Activated CD4-positive, CD25-positive, alpha-beta regulatory T cell (primary cell): ENCODE results near the gene KIRREL2.
"Not testable (repeated sequence)": the region's sequence is repeated elsewhere in the genome, so short reads cannot be mapped to it uniquely, and the experiment has no call there.

ENCODE experiments used
- DNase-seq, 4 experiments: peaks; one replicate each; lab custom pipeline; 2025; lab: John Stamatoyannopoulos, UW

The KIRREL2 gene

DNA sequence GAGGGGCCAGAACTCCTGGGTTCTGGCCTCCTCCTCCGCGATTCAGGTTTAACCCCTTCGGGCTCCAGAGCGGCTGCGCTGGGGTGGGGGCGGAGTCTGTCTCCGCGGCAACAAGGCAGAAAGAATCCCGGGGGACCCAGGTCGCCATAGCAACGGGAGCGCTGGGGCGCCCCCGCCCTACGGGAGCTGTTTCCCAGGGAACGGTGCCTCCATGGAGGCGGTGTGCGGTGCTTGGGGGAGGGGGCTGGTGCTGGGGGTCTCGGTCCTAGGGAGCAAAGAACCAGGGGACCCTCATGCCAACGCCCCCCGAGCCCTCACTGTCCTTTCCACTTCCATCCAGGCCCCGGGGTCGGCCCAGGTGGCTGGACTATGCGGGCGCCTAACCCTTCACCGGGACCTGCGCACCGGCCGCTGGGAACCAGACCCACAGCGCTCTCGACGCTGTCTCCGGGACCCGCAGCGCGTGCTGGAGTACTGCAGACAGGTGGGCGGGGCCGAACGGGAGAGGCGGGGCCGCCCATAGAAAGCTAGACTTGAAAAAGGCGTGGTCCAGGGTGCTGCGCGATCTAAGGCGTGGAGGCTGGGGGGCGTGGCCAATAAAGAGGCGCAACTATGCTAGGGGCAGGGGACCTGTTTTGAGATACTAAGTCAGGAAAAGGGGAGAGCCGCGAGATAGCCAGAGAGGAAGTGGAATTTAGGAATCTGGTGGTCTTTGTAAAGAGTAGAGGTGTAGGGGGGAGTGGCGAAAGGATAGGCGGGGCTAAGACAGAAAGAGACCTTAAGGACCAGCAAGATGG, 12.8 kb downstream of the KIRREL2 start:
- DNase-seq = peak; percentile 42 to 65 (median 50)

DNA sequence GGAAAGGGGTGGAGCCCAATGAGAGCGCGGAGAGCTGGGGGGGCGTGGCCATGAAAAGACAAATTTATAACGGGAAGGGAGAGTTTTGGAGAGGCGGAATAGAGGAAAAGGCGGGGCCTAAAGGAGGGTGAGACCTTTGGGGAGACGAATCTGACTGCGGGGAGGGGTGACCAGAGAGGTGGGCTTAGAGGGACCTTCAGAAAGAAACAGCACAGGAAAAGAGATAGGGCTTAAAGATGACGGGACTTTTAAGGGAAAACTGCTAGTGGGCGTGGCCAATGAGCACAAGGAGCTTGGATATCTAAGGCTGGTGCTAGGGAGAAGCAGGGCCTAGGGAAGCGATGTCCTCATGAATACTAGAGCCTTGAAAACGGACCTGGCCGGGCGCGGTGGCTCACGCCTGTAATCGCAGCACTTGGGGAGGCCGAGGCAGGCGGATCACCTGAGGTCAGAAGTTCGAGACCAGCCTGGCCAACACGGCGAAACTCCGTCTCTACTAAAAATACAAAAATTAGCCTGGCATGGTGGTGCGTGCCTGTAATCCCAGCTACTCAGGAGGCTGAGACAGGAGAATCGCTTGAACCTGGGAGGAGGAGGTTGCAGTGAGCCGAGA, 13.5 kb downstream of the KIRREL2 start:
- not testable (repeated sequence) for DNase-seq

DNA sequence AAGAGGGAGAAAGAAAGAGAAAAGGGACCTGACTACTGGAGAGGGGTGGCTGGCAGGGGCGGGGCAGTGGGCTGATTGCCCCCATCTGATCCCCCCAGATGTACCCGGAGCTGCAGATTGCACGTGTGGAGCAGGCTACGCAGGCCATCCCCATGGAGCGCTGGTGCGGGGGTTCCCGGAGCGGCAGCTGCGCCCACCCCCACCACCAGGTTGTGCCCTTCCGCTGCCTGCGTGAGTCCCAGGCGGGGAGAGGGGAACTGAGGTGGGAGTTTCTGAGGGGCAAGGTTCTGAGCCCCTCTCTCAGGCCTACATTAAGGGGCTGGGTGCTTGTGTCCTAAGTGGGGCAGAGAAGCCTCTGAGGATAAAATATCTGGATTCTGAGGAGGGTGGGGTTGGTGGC, 14.1 kb downstream of the KIRREL2 start:
- no peak for DNase-seq

DNA sequence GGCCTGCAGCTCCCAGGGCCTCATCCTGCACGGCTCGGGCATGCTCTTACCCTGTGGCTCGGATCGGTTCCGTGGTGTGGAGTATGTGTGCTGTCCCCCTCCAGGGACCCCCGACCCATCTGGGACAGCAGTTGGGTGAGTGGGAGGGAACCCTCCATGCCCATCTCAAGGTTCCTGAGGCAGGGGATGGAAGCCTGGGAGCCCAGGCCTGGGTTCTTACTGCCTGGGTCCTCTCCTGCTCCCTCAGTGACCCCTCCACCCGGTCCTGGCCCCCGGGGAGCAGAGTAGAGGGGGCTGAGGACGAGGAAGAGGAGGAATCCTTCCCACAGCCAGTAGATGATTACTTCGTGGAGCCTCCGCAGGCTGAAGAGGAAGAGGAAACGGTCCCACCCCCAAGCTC, 14.9 kb downstream of the KIRREL2 start:
- no peak for DNase-seq

DNA sequence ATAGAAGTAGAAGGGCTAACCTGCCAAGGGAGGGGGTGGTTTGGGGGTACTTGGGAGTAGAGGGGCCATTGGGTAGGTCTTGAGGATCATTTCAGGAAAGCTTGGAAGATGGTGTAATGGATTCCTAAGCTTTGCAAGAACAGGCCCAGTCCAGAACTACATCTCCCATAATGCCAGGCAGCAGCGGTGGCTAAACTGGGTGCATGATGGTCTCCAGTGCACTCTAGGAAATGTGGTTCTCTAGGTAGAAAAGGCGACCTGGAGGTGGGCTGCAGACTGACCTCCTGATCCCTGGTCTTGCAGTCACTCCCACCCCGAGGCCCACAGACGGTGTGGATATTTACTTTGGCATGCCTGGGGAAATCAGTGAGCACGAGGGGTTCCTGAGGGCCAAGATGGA, 15.5 kb downstream of the KIRREL2 start:
- no peak for DNase-seq

DNA sequence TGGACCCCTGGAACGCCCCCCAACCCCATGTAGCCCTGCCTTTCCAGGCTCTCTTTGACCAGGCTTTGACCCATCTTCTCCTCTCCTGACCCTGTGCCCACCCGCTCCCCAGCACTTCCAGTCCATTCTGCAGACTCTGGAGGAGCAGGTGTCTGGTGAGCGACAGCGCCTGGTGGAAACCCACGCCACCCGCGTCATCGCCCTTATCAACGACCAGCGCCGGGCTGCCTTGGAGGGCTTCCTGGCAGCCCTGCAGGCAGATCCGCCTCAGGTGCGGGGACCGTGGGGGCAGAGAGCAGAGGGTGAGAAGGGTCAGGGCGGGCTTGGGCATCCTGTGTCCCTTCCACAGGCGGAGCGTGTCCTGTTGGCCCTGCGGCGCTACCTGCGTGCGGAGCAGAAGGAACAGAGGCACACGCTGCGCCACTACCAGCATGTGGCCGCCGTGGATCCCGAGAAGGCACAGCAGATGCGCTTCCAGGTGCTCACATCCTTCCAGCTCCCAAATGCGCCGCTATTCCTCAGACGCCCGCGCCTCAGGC, 17.8 kb downstream of the KIRREL2 start:
- DNase-seq = no peak

DNA sequence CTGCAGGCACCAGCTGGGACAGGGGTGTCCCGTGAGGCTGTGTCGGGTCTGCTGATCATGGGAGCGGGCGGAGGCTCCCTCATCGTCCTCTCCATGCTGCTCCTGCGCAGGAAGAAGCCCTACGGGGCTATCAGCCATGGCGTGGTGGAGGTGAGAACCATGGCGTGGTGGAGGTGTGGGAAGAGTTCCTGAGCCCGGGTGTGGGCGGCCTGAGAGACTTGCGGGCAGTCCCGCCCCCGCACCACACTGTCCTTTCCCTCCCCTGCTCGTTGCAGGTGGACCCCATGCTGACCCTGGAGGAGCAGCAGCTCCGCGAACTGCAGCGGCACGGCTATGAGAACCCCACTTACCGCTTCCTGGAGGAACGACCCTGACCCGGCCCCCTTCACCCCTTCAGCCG, 22.4 kb downstream of the KIRREL2 start:
- no peak for DNase-seq

DNA sequence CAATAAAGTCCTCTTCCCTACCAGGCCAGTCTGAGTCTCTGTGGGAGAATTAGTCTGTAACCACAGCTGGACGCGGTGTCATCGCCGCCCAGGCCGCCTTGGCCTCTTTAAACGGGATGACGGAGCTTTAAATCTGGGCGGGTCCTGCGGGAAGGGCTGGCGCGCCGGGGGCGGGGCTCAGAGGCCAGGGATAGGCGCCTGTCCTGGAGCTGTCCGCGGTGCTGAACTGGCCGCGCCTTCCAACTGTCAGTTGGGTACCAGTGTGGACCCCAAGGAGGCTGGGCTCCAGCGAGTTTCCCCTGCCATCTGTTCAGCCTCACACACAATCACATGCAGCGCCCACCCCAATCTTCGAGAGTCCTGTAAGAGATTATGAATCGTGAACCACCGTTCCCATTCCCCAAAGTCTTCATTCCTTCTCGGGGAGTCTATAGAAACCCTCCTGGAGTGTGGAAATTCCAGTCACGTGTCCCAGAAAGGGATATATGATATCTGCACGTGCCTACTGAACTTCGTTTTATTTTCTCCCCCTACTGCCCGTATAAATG, 23.1 kb downstream of the KIRREL2 start:
- peak; percentile 29 to 64 (median 53) for DNase-seq

DNA sequence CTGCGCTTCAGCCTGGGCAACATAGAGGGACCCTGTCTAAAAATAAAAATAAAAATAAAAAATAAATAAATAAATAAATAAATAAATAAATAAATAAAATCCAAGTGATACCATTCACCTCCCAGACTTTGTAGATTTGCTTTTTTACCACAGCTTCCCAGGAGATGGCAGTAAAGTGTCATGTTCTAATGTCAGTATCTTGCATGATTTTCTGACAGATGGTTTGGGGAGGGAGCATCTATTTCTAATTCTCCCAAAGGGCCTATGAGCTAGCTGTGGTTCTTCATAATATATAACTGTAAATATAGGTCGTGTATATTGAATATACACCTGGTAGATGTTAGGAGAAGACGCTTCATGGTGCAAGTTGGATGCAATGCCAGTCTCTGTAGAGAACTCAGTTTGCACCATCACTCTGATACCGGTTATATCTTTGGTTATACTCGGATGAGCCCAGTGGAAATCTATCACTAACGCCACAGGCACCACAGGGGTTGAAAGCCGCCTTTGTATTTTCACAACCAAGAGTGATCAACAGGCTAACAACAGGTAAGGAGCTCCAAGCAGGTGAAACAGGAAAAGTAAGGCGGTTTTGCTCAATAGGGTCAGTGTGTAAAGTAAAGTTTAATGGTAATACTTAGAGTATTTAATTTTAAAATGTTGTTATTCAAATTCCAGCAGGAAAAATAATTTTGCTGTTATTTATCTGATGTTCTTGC, 25.6 kb downstream of the KIRREL2 start:
- no peak for DNase-seq

DNA sequence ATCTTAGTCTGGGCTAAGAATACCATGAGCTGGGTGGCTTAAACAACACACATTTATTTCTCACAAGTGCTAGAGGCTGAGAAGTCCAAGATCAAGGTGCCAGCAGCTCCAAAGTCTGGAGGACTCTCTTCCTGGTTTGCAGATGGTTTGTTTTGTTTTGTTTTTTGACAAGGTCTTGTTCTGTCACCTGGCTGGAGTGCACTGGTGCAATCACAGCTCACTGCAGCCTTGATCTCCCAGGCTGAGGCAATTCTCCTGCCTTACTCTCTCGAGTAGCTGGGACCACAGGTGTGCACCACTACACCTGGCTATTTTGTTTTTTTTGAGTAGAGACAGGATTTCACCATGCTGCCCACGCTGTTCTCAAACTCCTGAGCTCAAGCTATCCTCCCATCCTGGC, 27.2 kb downstream of the KIRREL2 start:
- DNase-seq = no peak

DNA sequence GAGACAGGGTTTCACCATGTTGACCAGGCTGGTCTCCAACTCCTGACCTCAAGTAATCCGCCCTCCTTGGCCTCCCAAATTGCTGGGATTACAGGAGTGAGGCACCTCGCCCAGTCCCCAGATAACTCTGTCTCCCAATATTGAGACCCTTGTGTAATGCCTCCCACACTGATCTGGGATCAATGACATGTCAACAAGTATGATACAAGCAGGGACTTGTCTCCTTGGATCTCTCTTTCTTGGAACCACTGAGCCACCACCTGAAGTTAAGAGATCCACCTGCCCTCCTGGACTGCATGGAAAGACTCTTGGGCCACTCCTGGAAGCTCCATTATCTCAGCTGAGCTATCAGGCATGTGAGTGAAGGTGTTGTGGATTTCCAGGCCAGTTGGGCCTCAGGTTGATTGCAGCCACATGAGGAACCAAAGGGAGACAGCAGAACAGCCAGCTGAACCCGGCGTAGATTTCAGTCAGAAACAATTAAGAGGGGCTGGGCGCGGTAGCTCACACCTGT, 28.6 kb downstream of the KIRREL2 start:
- DNase-seq = no peak

DNA sequence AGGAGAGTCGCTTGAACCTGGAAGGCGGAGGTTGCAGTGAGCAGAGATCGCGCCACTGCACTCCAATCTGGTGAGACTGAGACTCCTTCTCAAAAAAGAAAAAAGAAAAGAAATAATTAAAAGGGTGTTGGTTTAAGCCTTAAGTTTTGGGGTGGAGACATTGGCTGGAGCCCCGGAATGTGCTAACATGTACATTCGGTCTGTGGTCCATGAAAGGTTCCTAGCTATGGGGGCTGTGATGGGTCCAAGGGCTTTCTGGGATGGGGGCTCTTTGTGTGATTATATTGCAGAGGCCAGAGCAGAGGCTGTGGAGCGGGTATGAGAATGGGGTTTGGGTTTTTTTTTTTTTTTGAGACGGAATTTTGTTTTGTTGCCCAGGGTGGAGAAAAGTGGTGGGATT, 29.2 kb downstream of the KIRREL2 start:
- no peak for DNase-seq

DNA sequence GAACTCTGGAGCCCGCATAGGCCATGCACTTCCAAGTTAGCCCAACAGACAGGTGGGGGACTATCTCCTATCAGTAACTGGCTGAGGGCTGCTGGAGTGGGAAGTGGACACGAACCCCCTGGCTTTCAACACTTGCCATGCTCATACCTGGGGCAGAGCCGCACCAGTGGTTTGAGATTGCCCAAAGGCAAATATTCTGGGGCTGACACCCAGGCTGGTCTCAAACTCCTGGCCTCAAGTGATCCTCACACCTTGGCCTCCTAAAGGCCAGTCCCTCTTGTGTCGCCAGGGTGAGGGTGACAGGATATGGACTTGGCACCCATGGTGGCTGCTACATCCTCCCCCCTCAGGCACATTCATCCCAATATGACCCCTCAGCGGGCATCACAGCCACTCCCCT, 30.5 kb downstream of the KIRREL2 start:
- no peak for DNase-seq

DNA sequence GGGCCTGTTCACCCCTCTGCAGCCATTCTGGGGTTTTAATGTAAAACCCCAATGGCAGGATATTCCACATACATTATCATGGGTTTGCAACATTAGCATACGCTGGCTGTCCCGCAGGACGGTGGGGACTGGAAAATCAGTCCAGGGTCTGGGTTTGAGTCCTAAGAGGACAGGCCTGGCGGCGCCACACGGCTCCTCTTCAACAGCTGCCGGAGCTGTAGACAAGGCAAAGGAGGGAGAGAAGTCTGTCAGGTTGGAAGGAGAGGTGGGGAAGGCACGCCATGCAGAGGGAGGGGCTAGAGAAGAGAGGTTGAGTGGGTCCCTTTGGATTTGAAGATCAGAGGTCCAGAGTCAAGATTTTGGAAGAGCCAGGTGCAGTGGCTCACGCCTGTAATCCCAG, 31.7 kb downstream of the KIRREL2 start:
- no peak for DNase-seq

DNA sequence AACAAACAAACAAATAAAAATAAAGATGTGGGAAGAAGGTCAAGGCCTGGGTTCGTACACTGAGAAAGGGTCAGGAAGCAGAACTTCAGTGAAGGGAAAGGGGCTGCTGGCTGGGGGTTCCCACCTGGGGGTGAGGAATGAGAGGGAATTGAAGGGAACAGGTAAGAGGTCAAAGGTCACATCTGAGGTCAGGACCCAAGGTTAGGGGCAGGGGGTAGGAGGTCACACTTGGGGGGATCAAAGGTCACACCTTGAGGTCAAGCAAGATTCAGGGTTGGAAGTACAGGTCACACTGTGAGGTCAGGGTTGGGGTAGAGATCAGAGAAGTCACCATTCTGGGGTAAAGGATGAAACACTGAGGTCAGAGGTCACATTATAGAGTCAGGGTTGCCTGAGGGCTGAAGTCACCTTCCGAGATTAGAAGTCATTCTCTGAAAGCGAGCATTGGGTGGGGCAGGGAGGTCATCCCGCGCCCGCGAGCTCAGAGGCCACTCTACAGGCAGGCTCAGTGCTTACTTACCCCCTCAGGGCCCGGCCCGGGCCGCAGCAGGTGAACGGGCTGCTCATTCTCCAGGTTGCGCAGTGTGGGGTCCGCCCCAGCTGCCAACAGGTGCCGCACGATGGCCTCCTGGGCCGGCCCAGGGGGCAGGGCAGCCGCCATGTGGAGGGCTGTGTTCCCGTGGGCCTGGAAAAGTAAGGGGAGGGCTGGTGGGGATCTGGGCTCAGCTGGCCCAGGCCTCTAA, 32.8 kb downstream of the KIRREL2 start:
- DNase-seq = no peak

DNA sequence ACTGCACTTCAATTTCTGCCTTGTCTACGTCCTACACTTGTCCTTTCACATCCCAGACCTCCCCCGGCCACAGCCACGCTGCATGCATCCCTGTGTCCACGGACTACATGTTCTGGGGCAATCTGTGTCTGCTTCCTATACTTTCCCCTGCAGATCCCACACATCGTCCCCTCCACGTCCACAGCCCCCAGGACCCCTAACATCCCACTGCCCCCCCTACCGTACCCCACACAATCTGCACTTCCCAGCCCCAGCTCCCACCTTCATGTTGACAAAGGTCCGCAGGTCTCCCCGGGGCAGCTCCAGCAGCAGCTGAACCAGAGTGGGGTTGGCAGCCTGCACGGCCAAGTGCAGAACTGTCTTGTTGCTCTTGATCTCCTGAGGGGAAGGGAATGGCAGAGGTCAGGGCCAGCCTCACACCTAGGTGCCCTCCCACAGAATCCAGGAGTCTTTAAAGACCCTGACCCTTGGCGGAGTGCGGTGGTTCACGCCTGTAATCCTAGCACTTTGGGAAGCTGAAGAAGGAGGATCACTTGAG, 33.5 kb downstream of the KIRREL2 start:
- no peak for DNase-seq

DNA sequence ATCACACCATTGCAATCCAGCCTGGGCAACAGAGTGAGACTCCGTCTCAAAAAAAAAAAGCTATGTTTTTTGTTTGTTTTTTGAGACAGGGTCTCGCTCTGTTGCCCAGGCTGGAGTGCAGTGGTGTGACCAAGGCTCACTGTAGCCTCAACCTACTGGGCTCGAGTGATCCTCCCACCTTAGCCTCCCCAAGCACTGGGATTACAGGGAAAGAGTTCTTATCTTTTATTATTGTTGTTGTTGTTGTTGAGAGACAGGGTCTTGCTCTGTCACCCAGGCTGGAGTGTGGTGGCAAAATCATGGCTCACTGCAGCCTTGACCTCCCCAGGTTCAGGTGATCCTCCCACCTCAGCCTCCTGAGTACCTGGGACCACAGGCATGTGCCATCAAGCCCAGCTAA, 35.1 kb downstream of the KIRREL2 start:
- DNase-seq = not testable (repeated sequence)

DNA sequence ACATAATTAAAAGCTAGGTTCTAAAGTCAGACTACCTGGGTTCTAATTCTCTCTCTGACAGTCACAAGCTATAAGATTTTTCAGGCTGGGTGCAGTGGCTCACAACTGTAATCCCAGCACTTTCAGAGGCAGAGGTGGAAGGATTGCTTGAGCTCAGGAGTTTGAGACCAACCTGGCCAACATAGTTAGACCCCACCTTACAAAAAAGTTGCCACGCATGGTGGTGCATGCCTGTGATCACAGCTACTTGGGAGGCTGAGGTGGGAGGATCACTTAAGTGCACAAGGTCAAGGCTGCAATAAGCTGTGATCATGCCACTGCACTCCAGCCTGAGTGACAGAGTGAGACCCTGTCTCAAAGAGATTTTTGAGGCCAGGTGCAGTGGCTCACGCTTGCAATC, 37.6 kb downstream of the KIRREL2 start:
- DNase-seq = no peak

DNA sequence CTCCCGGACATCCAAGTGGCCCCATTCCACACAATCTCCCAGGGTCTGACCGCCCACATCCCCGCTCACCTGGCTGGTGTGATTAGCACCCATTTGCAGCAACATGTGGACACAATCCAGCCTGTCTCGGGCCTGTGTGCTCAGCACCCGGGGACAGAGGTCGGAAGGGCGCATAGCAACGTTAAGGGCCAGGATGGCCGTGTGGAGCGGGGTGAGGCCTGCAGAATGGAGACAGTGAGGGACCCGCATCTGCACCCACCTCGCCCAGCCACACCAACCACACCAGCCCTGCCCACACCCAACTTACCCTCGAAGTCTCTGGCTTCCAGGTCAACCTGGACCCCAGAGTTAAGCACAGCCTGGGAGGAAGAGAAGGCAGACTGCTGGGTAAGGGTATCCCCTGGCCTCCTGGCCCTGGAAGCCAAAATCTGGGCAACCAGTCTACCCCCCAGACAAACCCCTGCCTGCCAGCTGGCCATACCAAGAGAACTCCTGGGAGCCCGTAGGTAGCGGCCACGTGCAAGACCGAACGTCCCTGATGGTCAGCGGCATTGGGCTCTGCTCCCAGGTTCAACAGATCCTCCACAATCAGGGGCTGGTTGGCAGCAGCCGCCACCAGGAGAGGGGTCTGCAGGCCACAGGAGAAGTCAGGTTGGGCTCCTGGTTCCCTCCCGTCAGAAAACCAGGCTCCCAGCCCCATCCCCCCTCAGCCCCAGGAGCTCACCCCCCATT, 39.4 kb downstream of the KIRREL2 start:
- no peak for DNase-seq

DNA sequence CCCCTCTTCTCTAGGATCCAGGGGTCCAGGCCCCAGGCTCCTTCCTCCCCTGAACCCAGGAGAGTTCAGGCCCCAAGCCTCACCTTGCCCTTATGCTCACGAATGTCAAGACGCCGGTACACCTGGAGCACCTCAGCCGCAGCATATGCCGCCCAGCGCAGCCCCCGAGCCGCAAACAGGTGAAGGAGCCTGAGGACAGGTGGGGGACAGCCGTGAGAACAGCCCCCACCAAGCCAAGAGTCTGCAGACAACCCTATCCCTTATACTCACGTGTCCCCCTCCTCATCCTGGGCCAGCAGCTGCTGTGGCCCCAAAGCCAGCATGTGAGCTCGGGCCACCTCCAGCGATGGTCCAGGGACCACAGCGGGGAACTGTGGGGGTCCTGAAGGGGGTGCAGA, 39.9 kb downstream of the KIRREL2 start:
- no peak for DNase-seq
